ENCODE measurements around the gene BBX.

BBX gene

DNA sequence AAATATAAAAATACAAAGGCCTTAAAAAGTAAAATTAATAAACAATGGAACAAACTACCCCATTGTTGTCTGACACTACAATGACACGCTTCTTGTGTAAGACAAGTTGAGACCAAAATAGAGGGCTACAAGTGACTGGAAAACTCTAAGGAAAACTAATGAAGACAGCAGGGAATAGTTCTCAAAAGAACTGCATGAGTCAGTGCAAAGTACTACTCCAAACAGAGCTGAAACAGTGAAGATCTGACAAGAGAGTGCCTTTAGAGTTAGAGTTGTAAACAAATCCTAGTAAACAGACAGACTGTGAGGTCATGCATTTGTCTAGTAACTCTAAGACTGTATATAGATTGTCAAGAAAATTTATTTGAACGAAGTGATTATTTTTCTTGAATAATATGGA lies 233.9 kb downstream of the BBX start:
- DNase-seq = no peak

DNA sequence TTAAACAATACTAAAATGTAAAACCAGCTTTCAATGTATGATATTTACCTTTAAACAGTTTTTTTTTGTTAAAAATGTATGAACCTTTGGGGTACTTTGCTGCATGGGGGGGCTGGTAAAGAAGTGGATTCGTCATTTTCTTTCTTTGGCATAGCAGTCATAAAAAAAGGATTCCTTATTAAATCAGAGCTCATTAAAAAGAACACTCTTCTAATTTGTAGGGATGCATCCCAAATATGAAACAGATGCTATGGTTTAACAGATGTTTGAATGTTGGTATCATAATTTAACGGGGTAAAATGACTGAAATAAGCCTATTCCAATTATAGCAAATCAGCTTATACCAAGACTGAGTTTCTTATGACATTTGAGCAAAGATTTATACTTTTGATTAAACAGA lies 234.4 kb downstream of the BBX start:
- DNase-seq = no peak

DNA sequence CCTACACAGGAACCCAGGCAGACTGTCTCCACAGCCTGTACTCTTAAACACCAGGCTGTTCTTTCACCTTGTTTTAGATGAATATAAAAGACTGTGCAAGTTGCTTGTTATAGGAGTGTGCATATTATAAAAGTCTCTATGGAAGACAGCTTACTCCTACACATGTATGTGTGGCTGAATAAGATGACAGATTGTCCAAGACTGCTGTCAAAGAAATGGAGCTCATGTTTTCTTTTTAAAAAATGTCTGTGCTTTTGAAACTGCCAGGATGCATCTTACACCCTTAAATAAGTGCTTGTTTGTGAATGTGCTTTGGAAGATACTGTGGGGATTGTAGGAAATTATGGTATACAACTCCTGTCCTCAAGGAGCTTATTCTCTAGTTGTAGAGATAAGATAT lies 237.4 kb downstream of the BBX start:
- DNase-seq = no peak

- DNase-seq = no peak
These were observed 238.6 kb downstream of the BBX start for GRCh38 chr3:107761391-107761790.

DNA sequence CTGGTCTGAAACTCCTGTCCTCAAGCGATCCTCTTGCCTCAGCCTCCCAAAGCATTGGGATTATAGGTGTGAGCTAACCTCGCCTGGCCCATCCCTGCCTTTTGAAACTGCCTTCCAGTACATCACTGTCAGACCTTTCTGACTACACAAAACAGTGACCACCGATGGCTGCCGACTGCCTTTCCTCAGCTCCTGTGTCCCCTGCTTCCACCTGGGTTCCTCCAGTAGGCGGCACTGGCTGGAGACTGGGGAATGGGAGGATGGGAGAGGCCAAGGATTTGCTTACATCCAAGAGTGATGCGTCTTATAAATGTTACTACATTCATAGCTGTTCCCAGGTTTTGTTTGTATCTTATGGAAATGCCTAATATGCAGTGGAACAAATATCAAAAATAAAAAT lies 242.8 kb downstream of the BBX start:
- DNase-seq = no peak

- no peak for DNase-seq
These were observed 245.3 kb downstream of the BBX start for GRCh38 chr3:107767897-107768605.

- DNase-seq = no peak
These were observed 247.1 kb downstream of the BBX start for GRCh38 chr3:107769882-107770281.

- DNase-seq = no peak
These were observed 249.3 kb downstream of the BBX start for GRCh38 chr3:107772016-107772415.

GRCh38 chr3:107775974-107776373 lies 253.2 kb downstream of the BBX start:
- no peak for DNase-seq

GRCh38 chr3:107781253-107781652 lies 258.5 kb downstream of the BBX start:
- no peak for DNase-seq

DNA sequence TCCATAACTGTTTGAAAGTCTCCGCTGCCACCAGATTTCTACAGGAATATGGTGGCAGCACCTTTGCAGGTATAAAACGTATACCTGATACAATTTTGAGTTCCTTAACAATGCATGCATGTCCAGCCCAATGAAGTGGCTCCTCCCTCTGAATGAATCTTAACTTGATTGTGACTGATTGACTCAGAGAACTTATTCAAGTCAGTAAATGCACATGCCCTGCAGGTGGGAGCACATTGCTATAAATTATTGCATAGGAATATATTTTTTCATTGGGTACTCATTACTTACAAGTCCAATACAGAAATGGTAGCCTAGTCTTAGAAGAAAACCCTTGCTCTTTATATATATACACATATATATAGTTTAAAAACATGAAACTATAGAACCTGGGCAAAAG lies 259.3 kb downstream of the BBX start:
- no peak for DNase-seq

DNA sequence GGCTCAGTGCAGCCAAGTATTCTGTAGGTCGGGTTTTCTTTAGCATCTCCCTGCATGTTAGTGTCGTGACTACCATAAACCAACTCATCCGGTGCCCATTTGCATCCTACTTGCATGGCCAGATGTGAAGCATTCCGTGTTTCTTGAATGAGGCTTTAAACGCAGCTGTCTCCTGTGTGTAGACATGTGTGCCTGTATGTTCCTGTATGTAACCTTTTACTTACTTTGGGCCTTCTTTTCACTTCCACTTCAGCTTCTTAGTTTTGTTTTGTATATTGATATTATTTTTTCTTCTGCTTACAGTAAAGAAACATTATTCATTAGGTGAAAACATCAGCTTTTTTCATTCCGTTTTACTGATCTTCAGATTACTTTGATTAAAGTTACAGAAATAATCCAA lies 267.9 kb downstream of the BBX start:
- DNase-seq = no peak

DNA sequence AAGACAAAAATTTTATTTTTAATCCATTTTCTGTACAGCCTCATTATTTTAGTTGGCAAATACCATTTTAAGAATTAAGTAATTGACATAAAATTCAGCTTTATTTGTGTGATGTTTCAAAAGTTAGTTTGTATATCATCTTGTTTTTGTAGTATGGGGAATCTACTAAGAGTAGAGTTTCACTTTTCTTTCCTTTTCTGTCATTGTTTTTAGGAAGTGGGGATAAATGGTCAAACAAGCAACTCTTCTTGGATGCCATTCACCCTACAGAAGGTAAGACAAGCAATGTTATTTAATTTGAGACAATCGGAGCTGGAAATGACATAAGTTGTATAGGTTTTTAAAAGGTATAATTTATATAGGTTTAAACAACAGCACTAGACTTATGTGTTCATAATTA lies 268.3 kb downstream of the BBX start:
- no peak for DNase-seq

- no peak for DNase-seq
These were observed 268.7 kb downstream of the BBX start for GRCh38 chr3:107791450-107791849.

DNA sequence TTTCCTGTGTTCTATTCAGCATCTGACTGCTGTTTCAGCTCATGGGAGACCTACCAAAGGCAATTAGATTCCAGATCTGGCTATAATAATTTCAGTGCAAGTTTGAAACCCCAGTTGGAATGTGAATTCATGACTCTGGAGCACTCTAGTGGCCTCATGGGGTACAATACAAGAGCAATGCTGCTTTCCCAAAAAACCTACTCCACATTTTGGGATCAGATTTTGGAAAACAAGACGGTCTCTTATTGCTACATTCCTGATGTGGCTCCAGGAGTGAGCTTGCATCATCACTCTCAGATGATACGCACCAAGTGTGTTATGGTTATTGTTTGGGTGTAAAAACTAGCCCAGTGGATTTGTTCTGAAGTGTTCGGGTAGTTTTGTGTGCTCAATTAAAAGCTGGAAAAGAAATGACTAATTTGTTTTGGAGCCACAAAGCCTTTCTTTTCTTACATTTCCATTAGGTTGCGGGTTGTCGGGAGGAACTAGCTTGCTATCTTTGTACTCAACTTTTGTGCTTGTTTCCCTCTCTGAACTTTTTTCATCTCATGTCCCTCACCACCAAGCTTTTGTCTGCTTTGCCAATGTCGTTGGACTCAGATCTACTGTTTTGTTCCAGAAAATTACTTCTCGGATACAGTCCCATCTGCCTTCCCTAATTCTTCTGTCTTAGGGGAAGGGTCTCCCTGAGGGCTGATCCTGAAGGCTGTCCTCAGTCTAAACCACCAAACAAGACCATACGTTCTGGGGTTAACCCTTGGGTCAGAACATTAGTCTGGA lies 272.1 kb downstream of the BBX start:
- DNase-seq = no peak

DNA sequence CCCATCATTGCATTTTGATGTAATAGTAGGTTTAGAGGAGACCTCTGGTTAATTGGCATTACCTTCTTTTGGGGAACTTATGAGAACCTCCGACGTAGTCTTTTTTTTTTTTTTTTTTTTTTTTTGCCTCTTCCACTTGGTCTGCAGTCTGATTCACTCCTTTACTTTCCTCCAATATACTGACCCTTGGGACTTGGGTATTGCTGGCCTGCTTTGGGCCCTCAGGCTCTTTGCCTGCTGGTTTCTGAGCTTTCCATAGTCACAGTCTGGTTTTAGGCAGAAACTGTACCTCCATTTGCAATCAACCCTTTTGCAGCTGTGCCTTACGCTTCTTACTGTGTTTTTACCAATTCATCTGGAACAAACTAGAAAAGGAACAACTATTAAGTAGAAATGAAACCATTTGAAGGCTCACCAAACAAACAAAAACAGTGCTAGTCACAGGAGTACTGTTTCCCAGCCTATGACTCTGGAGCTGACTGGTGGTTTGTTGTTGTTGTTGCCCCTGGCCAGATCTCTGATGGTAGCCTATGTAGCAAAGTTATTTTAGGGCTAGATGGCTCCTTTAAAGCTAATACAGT lies 272.8 kb downstream of the BBX start:
- no peak for DNase-seq

DNA sequence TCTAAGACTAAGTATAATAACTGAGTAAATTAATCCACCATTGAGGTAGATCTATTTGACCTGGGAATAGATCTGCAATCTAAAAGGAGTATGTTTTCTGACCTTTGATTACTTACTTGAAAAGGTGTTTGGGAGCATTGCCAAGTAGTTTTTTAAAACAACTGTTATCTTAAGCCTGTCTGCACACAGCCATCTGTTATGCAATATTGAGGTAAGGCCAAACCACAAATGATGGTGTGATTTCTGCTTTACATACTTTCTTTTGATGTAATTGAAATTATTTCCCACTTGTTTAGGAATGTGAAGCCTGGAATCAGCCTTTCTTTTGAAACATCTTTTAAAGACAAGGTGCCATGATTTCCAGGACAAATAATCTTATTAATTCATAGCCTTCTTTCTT lies 274.0 kb downstream of the BBX start:
- no peak for DNase-seq

DNA sequence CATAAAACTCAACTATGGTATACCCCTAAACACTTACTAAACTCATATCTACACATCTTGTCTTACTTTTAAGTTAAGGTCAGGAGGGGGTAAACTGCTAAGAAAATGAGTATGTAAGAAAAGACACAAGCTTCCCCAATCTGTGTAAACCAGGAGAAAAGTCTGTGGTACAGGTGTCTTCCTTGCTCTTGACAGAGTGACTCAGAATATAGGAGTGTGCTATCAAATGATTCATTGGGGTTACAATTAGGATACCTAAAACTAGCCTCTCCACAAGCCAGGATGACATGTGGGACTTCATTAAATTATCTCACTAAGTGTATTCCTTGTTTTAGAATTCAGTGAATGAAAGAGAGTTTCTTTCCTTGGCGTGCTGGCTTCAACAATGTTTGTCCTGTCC lies 274.8 kb downstream of the BBX start:
- DNase-seq = no peak

DNA sequence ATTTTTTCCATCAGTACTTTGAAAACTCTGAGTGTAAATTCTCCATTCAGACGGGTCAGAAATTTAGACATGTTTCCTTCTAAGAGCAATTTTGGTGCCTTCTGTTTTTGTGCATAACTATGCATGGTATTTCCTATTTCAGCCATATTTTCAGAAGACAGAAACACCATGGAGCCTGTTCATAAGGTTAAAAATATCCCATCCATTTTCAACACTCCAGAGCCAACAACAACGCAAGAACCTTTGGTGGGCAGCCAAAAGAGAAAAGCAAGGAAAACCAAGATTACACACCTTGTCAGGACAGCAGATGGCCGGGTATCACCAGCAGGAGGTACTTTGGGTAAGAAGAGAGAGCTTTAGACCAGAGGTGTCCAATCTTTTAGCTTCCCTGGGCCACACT lies 275.6 kb downstream of the BBX start:
- DNase-seq = no peak

- no peak for DNase-seq
These were observed 277.9 kb downstream of the BBX start for GRCh38 chr3:107800710-107801109.

GRCh38 chr3:107803170-107803569 lies 280.4 kb downstream of the BBX start:
- DNase-seq = no peak

DNA sequence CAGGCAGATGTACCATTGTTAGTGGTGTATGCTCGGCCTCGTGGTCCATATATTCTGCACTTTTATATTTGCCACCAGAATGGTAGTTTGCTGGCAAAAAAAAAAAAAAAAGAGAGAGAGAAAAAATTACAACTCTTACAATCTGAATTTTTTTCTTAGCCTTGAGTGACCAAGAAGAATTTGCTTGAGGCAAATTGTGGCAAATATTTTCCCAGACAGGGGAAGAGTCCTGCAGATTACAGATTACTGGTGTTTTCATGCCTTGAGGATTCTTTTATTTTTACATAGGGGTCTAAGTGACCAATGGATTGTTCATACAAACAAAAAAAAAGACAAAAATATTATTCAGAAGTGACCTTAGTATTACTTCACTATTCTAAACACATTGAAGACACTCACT lies 283.3 kb downstream of the BBX start:
- DNase-seq = no peak

DNA sequence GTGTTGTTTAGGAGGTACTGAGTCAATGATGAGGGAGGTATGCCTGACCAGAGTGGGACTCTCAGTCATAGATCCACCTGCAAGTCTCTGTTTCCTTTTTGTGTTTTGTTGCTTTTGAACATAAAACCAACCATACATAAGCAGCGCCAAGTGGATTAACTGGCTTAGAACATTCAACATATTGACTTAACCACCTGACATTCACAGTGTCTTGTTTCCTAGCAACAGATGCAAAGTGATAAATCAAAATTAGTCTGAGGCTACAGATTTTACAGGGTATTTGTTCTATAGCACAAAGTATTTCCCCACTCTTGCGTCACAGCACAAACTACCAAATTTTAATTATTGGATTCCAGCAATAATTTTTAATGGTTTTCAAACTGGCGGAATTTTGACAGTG lies 283.8 kb downstream of the BBX start:
- peak; percentile 1 for DNase-seq
